GM10847 (cell line): ENCODE measurements around the gene IL18.

Experiments
- POLR2A ChIP-seq: IDR thresholded peaks from 2 replicates; pipeline ENCODE4 v1.6.1; 2011; ENCODE audit not compliant: insufficient read length; ENCODE audit errors: extremely low read depth

Gene IL18

DNA sequence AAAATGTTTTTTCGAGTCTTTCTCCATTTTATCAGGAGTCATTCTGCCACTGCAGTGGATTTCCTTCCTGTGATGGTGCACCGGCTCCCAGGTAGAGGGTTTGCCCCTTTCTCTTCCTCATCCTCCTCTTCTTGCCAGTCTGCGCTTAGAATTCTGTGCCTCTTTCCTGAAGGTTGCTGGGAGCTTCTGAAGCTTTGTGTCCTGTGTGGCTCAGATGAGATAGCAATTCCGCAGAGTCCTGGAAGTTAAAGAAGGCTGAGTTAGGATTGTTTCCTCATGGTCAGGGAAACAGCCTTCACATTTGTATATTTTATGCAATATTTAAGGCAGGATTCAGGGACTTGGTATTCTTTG is 11.7 kb upstream of the IL18 start:
- TF ChIP-seq POLR2A: no peak

DNA sequence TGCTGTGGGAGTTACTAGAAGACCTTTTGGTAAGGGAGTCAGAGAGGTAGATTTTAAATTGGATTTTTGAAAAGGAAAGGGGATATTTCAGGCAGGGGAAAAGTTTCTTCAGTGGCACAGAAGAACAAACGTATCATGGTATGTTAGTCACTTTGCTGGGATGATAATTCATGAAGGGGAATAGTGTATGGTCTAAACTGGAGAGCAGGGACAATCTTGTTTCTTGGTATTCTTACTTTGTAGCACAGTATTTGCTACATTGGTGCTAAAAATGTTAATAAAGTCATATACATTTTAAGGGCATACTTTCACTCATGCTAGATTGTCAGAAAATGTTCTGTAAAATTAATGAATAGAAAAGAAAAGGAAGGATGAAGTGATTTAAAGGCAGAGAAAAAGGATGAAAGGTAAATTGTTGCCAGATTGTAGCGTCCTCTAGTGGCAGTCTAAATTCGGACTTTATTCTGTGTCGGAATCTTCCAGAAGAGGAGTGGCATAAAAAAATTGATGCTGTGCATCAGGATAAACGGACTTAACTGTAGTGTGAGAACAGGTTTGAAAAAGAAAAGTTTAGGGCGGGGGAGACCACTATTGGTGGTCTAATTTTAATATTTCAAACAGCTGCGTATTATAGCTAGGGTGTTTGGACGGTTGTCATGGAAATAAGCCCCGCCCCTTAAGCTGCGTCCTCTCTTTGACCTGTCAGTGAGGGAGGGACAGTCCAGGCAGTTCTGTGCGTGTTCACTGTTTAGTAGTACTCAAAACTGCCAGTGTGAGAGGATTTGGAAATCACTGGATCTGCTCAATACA is 11.1 kb upstream of the IL18 start, which contains the start of gene BCO2:
Gene BCO2, plus strand, starts transcription at position 724 of the 810 bp plus-strand sequence. CDS start 90 bp downstream, outside the sequence.
- TF ChIP-seq POLR2A: no peak

DNA sequence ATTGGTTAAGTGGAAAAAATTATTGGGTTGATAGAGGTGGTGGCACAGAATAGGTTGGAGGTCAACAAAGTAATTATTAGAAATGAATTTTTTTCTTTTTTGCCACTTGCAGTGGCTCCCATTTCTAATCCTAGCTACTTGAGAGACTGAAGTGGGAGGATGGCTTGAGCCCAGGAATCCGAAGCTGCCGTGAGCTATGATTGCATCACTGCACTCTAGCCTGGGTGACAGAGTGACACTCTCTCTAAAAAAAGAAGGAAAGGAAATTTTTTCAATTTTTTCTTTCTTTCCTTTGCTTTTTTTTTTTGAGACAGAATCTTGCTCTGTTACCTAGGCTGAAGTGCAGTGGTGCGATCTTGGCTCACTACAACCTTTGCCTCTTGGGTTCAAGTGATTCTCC is 9.3 kb upstream of the IL18 start:
- no peak for TF ChIP-seq POLR2A

DNA sequence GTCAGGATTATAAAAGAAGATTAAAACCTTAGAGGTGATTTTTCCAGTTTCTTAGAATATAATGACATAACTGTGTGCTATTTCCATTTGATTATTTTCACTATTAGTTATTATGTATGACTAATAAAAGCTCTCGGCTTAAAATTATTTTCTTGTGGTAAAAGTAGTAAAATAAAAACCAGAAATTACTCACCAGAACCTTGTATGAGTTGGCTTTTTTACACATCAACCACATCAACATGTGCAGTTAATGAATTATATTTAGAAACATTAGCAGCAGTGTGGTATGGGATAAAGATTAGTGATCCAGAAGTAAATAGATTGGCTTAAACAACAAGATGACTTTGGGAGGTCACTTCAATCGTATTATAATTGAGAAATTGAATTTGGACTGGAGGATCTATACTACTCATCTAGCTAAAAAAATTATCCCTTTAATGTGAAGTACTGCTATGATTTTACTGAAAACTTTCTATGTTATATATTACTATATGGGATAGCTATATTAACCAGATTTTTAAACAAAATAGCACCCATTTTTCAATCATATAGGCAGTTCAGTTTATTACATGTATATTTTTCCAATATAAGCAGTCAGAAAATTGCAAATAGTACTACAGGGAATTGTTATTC is 8.6 kb upstream of the IL18 start:
- TF ChIP-seq POLR2A: no peak

DNA sequence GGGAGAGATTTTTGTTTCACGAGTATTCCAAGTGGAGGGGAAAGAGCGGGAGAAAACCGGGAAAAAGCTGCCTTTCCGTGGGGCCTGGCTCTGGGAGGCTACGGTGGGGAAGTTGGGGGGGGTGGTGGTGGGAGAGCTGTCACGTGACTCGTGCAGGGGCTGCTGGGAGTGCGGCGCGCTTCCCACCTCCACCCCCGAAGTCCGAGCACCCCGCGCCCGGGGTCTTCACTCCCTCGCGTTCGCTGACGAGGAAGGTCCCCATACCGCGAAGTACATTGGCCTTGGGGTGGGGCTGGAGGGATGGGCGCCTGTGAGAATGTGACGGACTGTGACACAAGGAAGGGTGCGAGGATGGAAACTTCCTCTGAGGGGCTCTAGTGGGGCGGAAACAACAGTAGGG is 3.3 kb upstream of the IL18 start, which contains the start of gene TEX12:
Gene TEX12, plus strand, starts transcription at position 228 of the 400 bp plus-strand sequence. CDS start 1,897 bp downstream, outside the sequence.
- TF ChIP-seq POLR2A: no peak

DNA sequence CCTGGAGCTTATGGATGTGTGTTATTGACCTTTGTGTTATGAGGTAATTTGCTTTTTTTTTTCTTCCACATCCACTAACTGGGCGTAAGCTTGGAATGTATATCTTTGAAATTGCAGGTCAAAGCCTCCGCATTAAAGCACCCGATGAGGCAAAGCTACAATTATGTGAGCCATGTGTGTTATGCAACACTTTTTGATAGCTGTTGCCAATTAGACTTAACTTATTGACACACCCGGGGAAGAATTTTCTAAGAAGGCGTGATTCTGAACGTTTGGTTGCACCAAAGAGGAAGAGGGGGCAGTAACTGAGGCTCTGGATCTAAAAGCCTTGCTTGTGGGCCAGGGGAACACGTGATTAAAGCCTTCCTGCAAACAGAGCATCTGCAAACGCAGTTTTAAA is 2.7 kb upstream of the IL18 start:
- TF ChIP-seq POLR2A: no peak

DNA sequence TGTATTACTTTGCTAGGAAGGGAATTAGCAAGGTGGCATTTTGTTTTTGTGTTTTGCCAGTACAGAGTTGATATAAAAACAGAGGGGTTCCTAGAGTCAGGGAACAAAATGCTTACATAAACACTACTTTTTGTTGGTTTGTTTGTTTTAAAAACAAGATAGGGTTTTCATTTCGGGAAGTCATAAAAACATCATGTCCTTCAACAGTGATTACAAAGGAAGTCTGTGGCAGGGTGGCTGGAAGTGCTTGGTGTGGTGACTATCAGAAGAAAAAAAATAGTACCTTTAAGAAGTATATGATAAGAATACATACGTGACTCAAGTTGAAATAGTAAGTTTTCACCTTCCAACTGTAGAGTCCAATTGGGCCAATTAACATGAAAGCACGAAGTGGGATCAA is 1.2 kb upstream of the IL18 start:
- TF ChIP-seq POLR2A: no peak

DNA sequence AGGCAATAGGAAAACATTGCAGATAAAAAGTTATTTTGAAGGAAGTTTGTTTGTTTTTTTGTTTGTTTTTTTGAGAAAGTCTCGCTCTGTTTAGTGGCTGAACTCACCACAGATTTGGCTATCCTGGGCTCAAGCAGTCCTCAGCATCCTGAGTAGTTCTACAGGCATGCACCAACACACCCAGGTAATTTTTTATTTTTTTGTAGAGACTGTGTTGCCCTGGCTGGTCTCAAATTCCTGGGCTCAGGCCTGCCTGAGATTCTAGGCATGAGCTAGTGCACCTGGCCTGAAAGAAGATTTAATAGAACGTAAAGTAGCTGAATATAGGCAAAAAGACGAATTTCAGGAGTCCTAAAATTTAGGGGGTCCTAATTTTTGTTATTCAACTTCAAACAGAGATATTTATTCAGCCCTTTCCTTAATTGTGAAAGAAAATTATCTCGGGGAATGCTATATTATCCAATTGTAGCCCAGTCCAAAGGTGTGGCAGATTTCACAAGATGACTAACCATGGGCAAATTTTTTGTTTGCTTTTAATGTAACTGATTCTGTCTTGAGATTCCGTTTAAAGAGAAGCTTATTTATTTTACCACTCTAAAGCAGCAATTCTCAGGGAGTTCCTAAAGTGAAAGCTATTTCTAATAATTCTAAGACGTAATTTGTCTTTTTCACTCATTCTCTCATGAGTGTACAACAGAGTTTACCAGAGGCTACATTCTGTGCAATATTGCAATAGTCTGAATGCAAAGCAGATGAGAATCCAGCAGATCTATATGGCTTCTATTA is 940 bp downstream of the IL18 start:
- no peak for TF ChIP-seq POLR2A

DNA sequence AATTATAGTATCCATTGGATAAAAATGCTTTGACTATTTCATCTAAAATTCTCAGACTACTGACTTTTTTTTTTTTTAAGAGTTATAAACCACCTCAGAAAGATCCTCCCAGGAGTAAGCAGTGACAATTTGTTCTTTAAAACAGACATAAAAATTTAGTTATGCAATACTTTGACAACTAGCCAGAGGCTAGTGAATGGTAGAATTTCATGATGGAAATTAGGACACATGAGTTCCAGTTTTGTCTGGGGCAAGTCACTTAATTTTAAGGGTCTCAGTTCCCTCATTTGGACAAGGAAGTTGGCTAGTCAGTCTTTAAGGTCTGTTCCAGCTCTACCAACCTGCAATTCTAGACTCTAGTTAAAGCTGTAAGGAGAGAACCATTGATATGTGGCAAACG is 2.9 kb downstream of the IL18 start:
- TF ChIP-seq POLR2A: no peak

DNA sequence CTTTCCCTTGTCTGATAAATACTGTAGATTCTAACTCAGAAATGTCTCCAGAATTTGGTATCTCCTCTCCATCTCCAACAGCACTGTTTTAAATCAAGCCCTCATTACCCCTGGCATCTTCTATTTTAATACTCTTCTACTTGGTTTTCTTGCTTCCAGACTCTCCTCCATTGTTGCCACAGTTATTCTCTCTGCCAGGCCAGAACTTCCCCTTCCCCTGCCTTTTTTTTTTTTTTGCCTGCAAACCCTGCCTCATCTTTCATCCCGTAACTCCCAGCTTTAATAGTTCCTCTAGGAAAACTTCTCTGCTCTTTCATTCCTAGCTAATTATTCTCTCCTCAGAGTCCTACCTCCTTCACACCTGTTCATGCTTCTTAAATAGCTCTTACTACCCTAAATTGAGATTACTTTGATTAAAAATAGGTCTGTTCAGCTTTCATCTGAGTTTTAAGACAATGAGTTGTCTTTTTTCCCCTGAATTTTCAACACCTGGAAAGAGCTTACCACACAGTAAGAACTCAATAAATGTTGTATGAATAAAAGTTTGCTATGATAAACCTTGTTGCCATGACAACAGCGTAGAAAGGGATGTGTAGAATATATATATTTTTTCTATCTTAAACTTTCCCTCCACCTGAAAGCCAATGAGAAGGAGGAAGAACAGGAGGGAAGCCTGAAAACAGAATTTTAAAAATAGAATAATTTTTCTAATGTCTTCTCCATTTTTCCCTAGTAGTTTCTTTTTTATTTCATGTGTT is 3.6 kb downstream of the IL18 start:
- no peak for TF ChIP-seq POLR2A

DNA sequence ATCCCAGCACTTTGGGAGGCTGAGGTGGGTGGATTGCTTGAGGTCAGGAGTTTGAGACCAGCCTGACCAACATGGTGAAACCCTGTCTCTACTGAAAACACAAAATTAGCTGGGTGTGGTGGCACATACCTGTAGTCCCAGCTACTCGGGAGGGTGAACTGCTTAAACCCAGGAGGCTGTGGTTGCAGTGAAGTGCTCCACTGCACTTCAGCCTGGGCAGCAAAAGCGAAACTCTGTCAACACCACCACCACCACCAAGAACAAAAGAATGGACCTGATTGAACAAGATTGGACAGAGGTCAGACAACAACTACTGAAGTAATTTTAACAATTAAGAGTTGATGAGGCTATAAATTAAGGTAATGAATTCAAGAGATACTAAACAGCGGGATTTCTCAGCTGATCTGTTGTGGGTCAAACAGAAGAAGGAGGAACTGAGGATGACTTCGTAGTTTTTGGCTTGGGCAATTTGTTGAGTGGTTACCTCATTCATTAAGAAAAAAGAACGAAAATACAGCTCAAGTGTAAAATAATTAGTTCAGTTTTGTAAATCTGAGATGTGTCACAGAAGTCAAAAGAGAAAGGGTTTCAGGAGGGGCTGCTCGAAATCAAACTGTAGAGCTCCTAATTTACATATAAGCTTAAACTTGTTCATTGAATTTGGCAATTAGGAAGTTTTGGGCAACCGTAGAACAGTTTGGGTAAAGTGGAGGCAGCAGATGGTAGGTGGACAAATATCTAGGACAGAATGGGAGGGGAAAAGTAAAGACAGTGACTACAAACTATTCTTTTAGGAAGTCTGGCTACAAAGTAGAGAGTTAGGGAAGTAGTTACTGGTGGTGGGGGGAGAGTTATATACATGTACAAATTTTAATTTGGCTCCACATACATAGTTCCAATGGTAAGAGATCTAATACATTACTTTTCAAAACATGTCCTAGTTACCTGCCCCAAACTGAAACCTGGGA is 4.5 kb downstream of the IL18 start:
- no peak for TF ChIP-seq POLR2A

DNA sequence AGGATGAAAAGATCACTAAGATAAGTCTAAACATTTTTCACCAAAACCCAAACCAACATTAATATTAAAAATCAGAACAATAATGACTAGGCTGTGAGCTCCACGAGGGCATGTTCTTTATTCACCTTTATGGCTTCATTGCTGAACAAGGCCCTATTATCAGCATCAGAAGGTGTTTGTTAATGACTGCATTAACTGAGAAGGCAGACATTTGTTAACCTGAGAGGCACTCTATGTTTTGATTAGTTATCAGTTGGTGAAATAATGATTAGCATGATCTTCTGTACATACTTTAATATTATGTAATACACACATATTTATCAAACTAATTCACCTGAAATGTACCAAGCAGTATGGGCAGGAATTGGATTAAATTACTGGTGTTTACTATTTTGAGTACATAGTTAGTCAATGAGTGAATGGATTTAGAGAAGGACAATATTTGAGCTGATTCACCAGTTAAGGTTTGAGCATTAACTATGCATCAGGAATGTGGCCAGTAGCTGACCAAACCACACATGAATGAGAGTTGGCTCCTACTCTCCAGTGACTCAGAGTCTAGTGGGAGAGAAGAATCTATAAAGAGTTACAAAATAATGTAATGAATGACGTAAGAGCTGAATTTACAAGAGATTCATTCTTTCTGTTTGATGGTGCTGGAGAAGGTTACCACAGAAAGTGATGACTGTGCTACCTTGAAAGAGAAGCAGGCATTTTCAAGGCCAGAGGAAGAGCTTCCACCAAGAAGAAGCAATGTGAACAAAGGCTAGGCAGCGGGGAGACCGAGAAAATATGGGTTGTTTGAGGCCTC is 6.7 kb downstream of the IL18 start:
- no peak for TF ChIP-seq POLR2A
